Upper lobe of left lung (tissue), 4 donors: ENCODE data around the gene DHFR2.

Experiments used
- EP300 ChIP-seq, 4 donors: sonication (generic); formaldehyde crosslinking; IDR thresholded peaks; one replicate each; pipeline ENCODE4 v1.5.1; 2017; ENCODE audit warnings: antibody characterized with exemption in 4 of 4, control low read depth in 2 of 4
- POLR2A ChIP-seq, 4 donors: fragments of 450-650 bp; IDR thresholded peaks; one replicate each; pipeline ENCODE4 v1.5.1; 2016 to 2017; ENCODE audit warnings: antibody characterized with exemption in 4 of 4, mild to moderate bottlenecking in 2 of 4
- POLR2AphosphoS5 ChIP-seq, 2 donors: sonication (generic); formaldehyde crosslinking; IDR thresholded peaks; one replicate each; pipeline ENCODE4 v1.5.1; 2017; ENCODE audit warnings: antibody characterized with exemption in 2 of 2
- TF ChIP-seq, protein P1 (sequence below), 6 experiments: fragments of 450-650 bp in 4 of 6; fragments of 200-600 bp in 2 of 6; sonication (generic) in 2 of 6; IDR thresholded peaks; one replicate each; pipeline ENCODE4 v1.5.1; 2016 to 2019; ENCODE audit warnings: antibody characterized with exemption in 6 of 6

DNA sequence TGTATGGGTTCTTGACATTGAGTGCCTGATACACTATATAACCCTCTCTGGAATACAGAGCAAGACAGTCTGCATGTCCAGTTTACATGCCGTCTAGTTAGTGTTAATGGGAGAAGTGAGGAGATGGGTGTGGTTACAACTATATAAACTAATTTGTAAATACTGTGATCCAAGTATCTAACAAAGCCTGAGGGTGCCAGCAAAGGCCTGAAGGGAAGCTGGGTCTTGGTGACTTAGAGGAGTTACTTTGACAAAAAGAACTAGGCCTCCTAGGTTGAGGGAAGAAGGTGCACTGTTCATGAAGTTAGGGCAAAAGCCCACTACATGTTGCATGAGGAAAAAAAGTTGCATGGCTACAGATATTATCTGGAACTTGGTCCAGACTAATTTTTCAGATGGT is 2.4 kb upstream of the DHFR2 start:
- TF ChIP-seq POLR2A (IDR thresholded peaks at IDR 0.05) (no peak), EP300 (IDR thresholded peaks at IDR 0.05) (no peak), POLR2AphosphoS5 (IDR thresholded peaks at IDR 0.05) (no peak)
- TF ChIP-seq, protein P1, sequence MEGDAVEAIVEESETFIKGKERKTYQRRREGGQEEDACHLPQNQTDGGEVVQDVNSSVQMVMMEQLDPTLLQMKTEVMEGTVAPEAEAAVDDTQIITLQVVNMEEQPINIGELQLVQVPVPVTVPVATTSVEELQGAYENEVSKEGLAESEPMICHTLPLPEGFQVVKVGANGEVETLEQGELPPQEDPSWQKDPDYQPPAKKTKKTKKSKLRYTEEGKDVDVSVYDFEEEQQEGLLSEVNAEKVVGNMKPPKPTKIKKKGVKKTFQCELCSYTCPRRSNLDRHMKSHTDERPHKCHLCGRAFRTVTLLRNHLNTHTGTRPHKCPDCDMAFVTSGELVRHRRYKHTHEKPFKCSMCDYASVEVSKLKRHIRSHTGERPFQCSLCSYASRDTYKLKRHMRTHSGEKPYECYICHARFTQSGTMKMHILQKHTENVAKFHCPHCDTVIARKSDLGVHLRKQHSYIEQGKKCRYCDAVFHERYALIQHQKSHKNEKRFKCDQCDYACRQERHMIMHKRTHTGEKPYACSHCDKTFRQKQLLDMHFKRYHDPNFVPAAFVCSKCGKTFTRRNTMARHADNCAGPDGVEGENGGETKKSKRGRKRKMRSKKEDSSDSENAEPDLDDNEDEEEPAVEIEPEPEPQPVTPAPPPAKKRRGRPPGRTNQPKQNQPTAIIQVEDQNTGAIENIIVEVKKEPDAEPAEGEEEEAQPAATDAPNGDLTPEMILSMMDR (IDR thresholded peaks at IDR 0.05), result no peak
